MM.1S (cell line): ENCODE results near the gene DIS3L2.

Experiments
- DNase-seq: peaks from one replicate; pipeline ENCODE4 v3.0.0-alpha.2; 2015
- H2AFZ ChIP-seq: fragments of 300-600 bp; sonication (generic); 2 replicates; pipeline ENCODE4 v1.6.0; 2016; ENCODE audit warnings: antibody characterized with exemption, low read length
- H3F3A ChIP-seq: fragments of 300-600 bp; sonication (generic); 2 replicates; pipeline ENCODE4 v1.6.1; 2016; ENCODE audit warnings: mild to moderate bottlenecking, antibody characterized with exemption, low read length, moderate library complexity, mixed read lengths; ENCODE audit not compliant: insufficient read depth
- H3K27ac ChIP-seq: fragments of 300-600 bp; sonication (generic); 2 replicates; pipeline ENCODE4 v1.5.1; 2016; ENCODE audit warnings: mild to moderate bottlenecking, low read length
- H3K27me3 ChIP-seq: fragments of 300-600 bp; sonication (generic); replicated peaks from 2 replicates; pipeline ENCODE4 v1.6.0; 2016; ENCODE audit warnings: low read length; ENCODE audit not compliant: insufficient read depth
- H3K36me3 ChIP-seq: fragments of 300-600 bp; sonication (generic); replicated peaks from 2 replicates; pipeline ENCODE4 v1.6.1; 2016; ENCODE audit warnings: mild to moderate bottlenecking, low read length, mixed read lengths; ENCODE audit not compliant: insufficient read depth
- H3K4me1 ChIP-seq: fragments of 300-600 bp; sonication (generic); 2 replicates; pipeline ENCODE4 v1.6.1; 2016; ENCODE audit warnings: low read length, mixed read lengths
- H3K4me2 ChIP-seq: fragments of 300-600 bp; sonication (generic); 2 replicates; pipeline ENCODE4 v1.6.0; 2016; ENCODE audit warnings: low read depth, low read length
- H3K4me3 ChIP-seq: fragments of 300-600 bp; sonication (generic); 2 replicates; pipeline ENCODE4 v1.5.1; 2016; ENCODE audit warnings: low read length, mixed read lengths
- H3K79me2 ChIP-seq: fragments of 300-600 bp; sonication (generic); 2 replicates; pipeline ENCODE4 v1.6.1; 2016; ENCODE audit warnings: mixed run types, low read length, mixed read lengths
- H3K9ac ChIP-seq: fragments of 300-600 bp; sonication (generic); 2 replicates; pipeline ENCODE4 v1.6.1; 2016; ENCODE audit warnings: low read length, mixed read lengths
- H3K9me2 ChIP-seq: fragments of 300-600 bp; sonication (generic); replicated peaks from 2 replicates; pipeline ENCODE4 v1.6.1; 2016; ENCODE audit warnings: mild to moderate bottlenecking, low read length, mixed read lengths; ENCODE audit not compliant: insufficient read depth
- H3K9me3 ChIP-seq: fragments of 300-600 bp; sonication (generic); replicated peaks from 2 replicates; pipeline ENCODE4 v1.6.1; 2016; ENCODE audit warnings: mild to moderate bottlenecking, low read length, mixed read lengths; ENCODE audit not compliant: insufficient read depth
- H4K20me1 ChIP-seq: fragments of 300-600 bp; sonication (generic); 2 replicates; pipeline ENCODE4 v1.6.1; 2016; ENCODE audit warnings: mild to moderate bottlenecking, low read length, moderate library complexity, mixed read lengths; ENCODE audit not compliant: insufficient read depth
- CTCF ChIP-seq: fragments of 300-600 bp; sonication (generic); IDR thresholded peaks from 2 replicates; pipeline ENCODE4 v1.5.1; 2016; ENCODE audit warnings: antibody characterized with exemption, low read length, mixed read lengths
- EZH2 ChIP-seq: fragments of 300-600 bp; sonication (generic); optimal IDR thresholded peaks from 2 replicates; pipeline ENCODE3; 2017; ENCODE audit warnings: low read depth, mild to moderate bottlenecking, antibody characterized with exemption, low read length, mixed read lengths
- EZH2phosphoT487 ChIP-seq: fragments of 300-600 bp; sonication (generic); IDR thresholded peaks from 2 replicates; pipeline ENCODE4 v1.6.1; 2018; ENCODE audit warnings: antibody characterized with exemption, low read length

The DIS3L2 gene

GRCh38 chr2:232372231-232373208 lies 411.0 kb downstream of the DIS3L2 start:
- Histone ChIP-seq H3F3A (no peaks in the 10 kb centered on the region), H3K27me3 (no peaks in the 10 kb centered on the region), H3K79me2 (no peaks in the 10 kb centered on the region), H3K27ac (no peak overlapping the region), H2AFZ (no peak overlapping the region), H4K20me1 (no peaks in the 10 kb centered on the region), H3K9ac (no peak overlapping the region), H3K9me2 (no peaks in the 10 kb centered on the region), H3K4me1 (no peaks in the 10 kb centered on the region), H3K9me3 (no peaks in the 10 kb centered on the region), H3K36me3 (no peaks in the 10 kb centered on the region), H3K4me2 (no peak overlapping the region), H3K4me3 (no peak overlapping the region)
- no peak for TF ChIP-seq EZH2
- TF ChIP-seq EZH2phosphoT487 = no peak
- TF ChIP-seq CTCF = no peak
- no peak for DNase-seq

GRCh38 chr2:232374356-232374755 lies 412.8 kb downstream of the DIS3L2 start:
- no peak overlapping the region for H3K4me3 ChIP-seq
- TF ChIP-seq EZH2 = no peak
- TF ChIP-seq CTCF = no peak
- TF ChIP-seq EZH2phosphoT487 = no peak
- DNase-seq = no peak
- H4K20me1 ChIP-seq = no peaks in the 10 kb centered on the region
- no peak overlapping the region for H2AFZ ChIP-seq
- H3K36me3 ChIP-seq = no peaks in the 10 kb centered on the region
- no peaks in the 10 kb centered on the region for H3K79me2 ChIP-seq
- no peak overlapping the region for H3K4me2 ChIP-seq
- no peaks in the 10 kb centered on the region for H3K9me2 ChIP-seq
- H3F3A ChIP-seq = no peaks in the 10 kb centered on the region
- H3K27ac ChIP-seq = no peak overlapping the region
- H3K27me3 ChIP-seq = no peaks in the 10 kb centered on the region
- no peaks in the 10 kb centered on the region for H3K4me1 ChIP-seq
- no peak overlapping the region for H3K9ac ChIP-seq
- no peaks in the 10 kb centered on the region for H3K9me3 ChIP-seq

- H3F3A ChIP-seq = no peaks in the 10 kb centered on the region
- H3K36me3 ChIP-seq = no peaks in the 10 kb centered on the region
- TF ChIP-seq CTCF (no peak), EZH2phosphoT487 (no peak), EZH2 (no peak)
- H2AFZ ChIP-seq = no peak overlapping the region
- H4K20me1 ChIP-seq = no peaks in the 10 kb centered on the region
- H3K27ac ChIP-seq = no peak overlapping the region
- H3K27me3 ChIP-seq = no peaks in the 10 kb centered on the region
- no peaks in the 10 kb centered on the region for H3K79me2 ChIP-seq
- no peaks in the 10 kb centered on the region for H3K9me2 ChIP-seq
- no peak overlapping the region for H3K4me3 ChIP-seq
- no peaks in the 10 kb centered on the region for H3K4me1 ChIP-seq
- no peak overlapping the region for H3K4me2 ChIP-seq
- DNase-seq = no peak
- H3K9me3 ChIP-seq = no peaks in the 10 kb centered on the region
- H3K9ac ChIP-seq = no peak overlapping the region
Observed at GRCh38 chr2:232375164-232375563, 413.7 kb downstream of the DIS3L2 start.
